Memory B cell (primary cell): ENCODE results near the gene GTPBP6.

Source experiments
- ATAC-seq: fragments of 150-1000 bp; cut with Tn5 transposase; 2 replicates; pipeline ENCODE4 v1.10.0; 2021; ENCODE audit warnings: low read depth, mild to moderate bottlenecking, moderate library complexity
- DNase-seq, 2 donors: peaks; one replicate each; pipeline ENCODE4 v3.0.0; 2022; ENCODE audit warnings: low spot score in 2 of 2
- H3K27ac Mint-ChIP-seq: one replicate; pipeline ENCODE4 v1.8.0; 2022; ENCODE audit warnings: mild to moderate bottlenecking, moderate library complexity, mixed read lengths
- H3K27me3 Mint-ChIP-seq: one replicate; pipeline ENCODE4 v1.8.0; 2022; ENCODE audit warnings: mixed read lengths
- H3K36me3 Mint-ChIP-seq: one replicate; pipeline ENCODE4 v1.8.0; 2022; ENCODE audit warnings: mild to moderate bottlenecking, mixed read lengths
- H3K4me1 Mint-ChIP-seq: one replicate; pipeline ENCODE4 v1.8.0; 2022; ENCODE audit warnings: mixed read lengths
- H3K4me3 Mint-ChIP-seq: one replicate; pipeline ENCODE4 v1.8.0; 2022; ENCODE audit warnings: mild to moderate bottlenecking, moderate library complexity, mixed read lengths
- H3K9me3 Mint-ChIP-seq: one replicate; pipeline ENCODE4 v1.8.0; 2022; ENCODE audit warnings: mixed read lengths

Gene GTPBP6

DNA sequence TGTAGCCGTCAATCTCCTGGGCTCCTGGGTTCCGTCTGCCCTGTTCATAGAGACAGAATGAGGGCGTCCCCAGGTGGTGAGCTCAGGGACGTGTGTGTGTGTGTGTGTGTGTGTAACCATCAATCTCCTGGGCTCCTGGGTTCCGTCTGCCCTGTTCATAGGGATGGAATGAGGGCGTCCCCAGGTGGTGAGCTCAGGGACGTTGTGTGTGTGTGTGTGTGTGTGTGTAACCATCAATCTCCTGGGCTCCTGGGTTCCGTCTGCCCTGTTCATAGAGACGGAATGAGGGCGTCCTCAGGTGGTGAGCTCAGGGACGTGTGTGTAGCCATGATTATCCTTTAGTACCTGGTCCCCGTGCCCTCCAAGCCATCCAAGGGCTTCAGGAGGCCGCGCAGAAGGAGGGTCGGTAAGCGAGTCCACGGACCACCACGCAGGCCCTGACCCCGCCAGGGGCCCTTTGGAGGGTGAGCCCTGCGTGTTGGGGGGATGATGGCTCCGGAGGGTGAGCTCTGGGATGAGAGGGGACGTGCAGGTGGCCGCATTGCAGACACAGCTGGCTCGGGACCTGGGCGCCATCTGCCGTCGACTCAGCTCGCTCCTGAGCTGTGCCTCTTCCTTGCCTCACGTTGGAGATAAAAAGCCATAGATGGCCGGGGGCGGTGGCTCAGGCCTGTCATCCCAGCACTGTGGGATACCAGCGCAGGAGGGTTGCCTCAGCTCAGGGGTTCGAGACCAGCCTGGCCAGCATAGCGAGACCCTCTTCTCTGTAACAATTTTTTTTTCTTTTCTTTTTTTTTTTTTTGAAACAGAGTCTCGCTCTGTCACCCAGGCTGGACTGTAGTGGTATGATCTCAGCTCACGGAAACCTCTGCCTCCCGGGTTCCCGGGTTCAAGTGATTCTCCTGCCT lies 5.4 kb upstream of the GTPBP6 start:
- Mint-ChIP-seq H3K4me3 (peak overlapping the region; percentile 21), H3K36me3 (no peaks in the 10 kb centered on the region), H3K4me1 (peaks cover 21% of the 10 kb centered on the region), H3K9me3 (no peaks in the 10 kb centered on the region), H3K27me3 (peaks cover 5% of the 10 kb centered on the region), H3K27ac (peak overlapping the region; percentile 87)
- DNase-seq (no peak), ATAC-seq (peak; percentile 1)

DNA sequence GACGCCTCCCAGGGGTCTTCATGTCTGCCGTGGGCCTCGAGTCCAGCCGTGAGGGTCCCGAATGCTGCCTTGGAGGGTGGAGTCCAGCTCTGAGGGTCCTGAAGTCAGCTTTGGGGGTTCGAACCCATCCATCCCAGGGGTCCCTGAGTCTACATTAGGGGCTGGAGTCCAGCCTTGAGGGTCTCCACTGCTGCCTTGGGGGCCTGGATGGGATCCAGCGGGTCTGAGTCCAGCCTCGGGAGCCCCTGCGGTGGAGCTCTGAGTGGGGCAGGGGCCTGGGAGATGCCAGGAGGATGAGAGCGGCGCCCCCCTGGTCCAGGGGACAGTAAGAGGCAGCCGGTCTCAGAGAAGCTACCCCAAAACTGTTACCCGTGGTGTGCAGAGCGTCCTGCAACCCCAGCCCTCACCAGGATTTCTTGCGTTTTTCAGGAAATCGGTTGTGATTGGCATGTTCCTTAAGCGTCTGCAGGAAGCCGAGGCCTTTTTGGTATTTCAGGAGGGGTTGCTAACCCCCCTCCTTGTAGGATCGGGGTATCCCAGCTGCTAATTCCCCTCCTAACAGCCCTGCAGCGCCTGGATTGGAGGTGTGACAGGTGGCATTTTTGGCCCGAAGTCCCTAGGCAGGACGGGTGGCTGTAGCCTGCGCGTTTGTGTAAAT lies 1.7 kb upstream of the GTPBP6 start:
- Mint-ChIP-seq H3K4me3 (peak overlapping the region; percentile 79), H3K9me3 (peaks cover 2% of the 10 kb centered on the region), H3K27ac (no peak overlapping the region), H3K36me3 (peaks cover 3% of the 10 kb centered on the region), H3K27me3 (peaks cover 5% of the 10 kb centered on the region), H3K4me1 (peaks cover 24% of the 10 kb centered on the region)
- no peak for ATAC-seq
- no peak for DNase-seq

DNA sequence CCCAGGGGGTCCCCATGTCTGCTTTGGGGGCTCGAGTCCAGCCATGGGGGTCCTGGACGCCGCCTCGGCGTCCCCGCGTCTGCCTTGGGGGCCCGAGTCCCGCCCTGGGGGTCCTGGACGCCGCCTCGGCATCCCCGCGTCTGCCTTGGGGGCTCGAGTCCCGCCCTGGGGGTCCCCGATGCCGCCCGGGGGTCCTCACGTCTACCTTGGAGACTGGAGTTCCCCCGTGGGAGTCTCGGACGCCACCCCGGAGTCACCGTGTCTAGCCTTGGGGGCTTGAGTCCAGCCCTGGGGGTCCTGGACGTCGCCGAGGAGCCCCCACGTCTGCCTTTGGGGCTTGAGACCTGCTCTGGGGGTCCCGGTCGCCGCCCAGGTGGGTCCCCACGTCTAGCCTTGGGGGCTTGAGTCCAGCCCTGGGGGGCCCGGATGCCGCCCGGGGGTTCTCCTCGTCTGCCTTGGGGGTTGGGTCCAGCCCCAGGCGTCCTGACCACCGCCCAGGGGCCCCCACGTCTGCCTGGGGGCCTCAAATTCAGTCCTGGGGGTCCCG lies 1.1 kb upstream of the GTPBP6 start:
- DNase-seq (peak in 1 of 2 donors; percentile 57), ATAC-seq (no peak)
- H3K27ac Mint-ChIP-seq, result no peak overlapping the region
- H3K9me3 Mint-ChIP-seq, result peaks cover 2% of the 10 kb centered on the region
- peaks cover 3% of the 10 kb centered on the region for H3K36me3 Mint-ChIP-seq
- H3K4me3 Mint-ChIP-seq, result peak overlapping the region; percentile 79
- H3K4me1 Mint-ChIP-seq, result peaks cover 24% of the 10 kb centered on the region
- H3K27me3 Mint-ChIP-seq, result peaks cover 5% of the 10 kb centered on the region

DNA sequence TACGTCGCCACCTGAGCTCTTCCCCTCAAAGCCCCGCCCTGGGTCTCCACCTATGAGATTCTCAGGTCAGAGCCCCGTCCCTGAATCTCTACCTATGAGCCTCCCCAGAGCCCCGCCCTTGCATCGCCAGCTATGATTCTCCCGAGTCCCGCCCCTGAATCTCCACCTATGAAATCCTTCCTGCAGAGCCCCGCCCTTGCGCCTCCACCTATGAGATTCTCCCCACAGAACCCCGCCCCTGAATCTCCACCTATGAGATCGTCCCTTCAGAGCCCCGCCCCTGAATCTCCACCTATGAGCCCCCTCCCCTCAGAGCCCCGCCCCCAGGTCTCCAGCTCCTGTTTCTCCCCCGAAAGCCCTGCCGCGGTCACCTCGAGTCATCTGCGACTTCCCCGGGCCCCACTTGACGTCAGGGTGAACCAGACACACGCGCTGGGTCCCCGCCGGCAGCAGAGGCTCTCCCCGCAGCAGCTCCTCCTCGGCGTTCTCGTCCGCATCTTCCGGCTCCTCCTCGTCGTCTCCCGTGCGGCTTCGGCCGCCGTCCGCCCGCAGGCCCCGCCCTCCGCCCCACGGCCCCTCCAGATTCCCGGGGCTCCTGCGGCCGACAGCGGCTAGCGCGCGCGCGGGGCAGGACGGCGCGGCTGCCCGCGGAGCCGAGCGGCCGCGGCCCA lies 393 bp downstream of the GTPBP6 start:
- Mint-ChIP-seq H3K4me3 (peak overlapping the region; percentile 86), H3K27ac (peak overlapping the region; percentile 83), H3K9me3 (peaks cover 2% of the 10 kb centered on the region), H3K27me3 (no peaks in the 10 kb centered on the region), H3K4me1 (peaks cover 18% of the 10 kb centered on the region), H3K36me3 (peaks cover 10% of the 10 kb centered on the region)
- peak; percentile 61 for ATAC-seq
- DNase-seq, result peak; percentile 91 to 99

DNA sequence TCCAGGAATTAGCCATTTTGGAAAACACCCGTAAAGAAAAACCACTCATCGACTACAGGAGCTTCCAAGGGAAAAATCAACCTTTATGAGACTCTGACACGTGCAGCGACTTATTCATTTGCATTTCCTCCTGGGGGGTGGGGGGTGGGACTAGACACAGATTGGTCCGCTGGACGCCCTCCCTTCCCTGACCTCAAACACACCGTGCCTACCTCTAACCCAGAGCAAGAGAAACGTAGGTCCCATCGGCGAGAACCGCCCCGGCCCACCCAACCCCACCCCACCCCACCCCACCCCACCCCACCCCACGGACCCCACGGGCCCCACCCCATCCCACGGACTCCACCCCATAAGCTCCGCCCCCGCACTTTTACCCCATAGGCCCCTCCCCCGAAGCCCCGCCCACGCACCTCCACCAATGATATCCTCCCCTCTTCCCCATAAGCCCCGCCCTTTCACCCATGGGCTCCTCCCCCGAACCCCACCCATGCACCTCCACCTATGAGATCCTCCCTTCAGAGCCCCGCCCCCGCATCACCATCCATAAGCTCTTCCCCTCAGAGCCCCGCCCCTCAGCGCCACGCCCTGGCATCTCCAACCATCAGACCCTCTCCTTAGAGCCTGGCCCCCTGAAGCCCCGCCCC lies 1.1 kb downstream of the GTPBP6 start:
- Mint-ChIP-seq H3K27ac (peak overlapping the region; percentile 83), H3K36me3 (peaks cover 13% of the 10 kb centered on the region), H3K27me3 (no peaks in the 10 kb centered on the region), H3K4me1 (peaks cover 14% of the 10 kb centered on the region), H3K9me3 (peaks cover 2% of the 10 kb centered on the region), H3K4me3 (peak overlapping the region; percentile 86)
- DNase-seq (no peak), ATAC-seq (no peak)

DNA sequence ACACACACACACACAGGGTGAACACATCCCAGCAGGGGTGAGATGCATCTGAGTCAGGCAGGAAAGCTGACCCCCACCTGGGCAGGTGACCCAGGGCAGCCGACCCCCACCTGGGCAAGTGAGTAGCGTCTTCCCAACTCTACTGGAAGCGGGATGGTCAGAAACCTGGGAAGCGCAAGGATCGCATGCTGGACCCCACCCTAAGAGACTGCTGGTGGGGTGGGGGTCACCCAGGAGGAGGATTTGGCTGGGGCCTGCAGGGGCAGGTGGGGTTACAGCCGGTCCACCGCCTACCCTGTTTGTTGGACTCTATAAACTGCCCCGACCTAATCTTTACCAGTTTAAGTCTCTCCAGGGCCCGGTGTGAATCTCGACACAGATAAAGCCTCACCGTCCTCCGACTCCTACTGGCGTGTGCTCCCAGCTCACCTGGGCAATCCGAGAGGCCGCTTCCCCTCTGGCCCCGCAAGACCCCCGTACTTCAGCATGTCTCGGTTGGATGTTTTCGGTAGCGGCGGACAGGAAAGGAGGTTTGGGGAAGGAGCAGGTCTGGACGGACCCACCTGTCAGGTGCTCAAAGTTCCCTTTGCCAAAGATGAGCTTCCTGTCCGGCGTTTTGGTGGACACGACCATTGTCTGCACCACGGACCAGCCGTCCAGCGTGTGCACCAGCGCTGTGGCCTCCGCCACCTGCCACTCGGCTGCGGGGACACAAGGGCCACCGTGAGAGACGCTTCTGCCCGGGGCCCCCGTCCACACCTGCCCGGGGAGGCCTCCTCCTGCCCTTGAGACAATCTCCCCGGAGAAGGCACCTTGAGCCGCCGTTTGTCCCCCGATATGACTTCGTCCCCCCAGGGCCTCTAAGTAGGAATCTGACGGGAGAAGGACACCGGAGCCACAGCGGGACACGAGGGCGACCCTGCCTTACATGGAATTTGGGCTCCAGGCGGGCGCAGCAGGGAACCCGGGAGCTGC lies 2.0 kb downstream of the GTPBP6 start:
- Mint-ChIP-seq H3K4me1 (peaks cover 12% of the 10 kb centered on the region), H3K9me3 (peaks cover 2% of the 10 kb centered on the region), H3K4me3 (peak overlapping the region; percentile 32), H3K27me3 (no peaks in the 10 kb centered on the region), H3K27ac (no peak overlapping the region), H3K36me3 (peaks cover 20% of the 10 kb centered on the region)
- no peak for DNase-seq
- no peak for ATAC-seq

DNA sequence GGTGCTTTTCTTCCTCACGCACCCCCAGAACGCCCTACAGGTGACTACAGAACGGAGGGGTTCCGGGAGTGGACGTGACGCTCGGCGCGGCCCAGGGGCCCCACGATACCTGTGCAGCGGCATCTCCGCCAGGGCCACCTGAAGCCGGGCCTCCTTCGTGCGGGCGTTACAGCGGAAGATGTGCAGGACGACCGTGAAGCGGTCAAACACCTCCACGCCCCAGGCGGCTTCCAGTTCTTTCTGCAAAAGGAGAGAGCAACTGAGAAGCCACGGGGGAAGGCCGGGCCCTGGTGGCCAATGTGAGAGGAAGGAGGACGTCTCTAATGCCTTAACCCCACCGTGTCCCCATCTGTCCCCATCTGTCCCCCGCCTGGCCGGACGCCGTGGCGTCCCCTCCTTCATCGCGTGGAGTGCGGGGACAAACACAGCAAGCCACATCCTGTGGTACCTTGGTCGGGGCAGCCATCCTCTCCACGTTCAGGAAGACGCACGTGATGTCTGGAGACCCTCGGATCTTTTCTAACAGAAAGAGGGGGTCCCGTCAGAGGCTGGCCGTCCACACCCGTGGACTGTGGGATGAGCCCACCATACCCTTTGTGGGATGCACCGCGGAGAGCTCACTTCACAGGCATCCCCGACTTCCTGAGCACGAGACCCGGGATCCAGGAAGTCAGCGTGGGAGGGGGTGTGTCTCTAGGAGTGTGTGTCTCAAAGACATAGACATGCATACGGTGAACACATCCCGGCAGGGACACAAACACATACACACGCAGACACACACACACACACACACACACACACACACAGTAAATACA lies 3.6 kb downstream of the GTPBP6 start:
- no peaks in the 10 kb centered on the region for H3K27me3 Mint-ChIP-seq
- H3K36me3 Mint-ChIP-seq, result peaks cover 26% of the 10 kb centered on the region
- H3K4me3 Mint-ChIP-seq, result no peak overlapping the region
- no peak overlapping the region for H3K27ac Mint-ChIP-seq
- no peak for DNase-seq
- peaks cover 2% of the 10 kb centered on the region for H3K9me3 Mint-ChIP-seq
- H3K4me1 Mint-ChIP-seq, result peaks cover 5% of the 10 kb centered on the region
- no peak for ATAC-seq

DNA sequence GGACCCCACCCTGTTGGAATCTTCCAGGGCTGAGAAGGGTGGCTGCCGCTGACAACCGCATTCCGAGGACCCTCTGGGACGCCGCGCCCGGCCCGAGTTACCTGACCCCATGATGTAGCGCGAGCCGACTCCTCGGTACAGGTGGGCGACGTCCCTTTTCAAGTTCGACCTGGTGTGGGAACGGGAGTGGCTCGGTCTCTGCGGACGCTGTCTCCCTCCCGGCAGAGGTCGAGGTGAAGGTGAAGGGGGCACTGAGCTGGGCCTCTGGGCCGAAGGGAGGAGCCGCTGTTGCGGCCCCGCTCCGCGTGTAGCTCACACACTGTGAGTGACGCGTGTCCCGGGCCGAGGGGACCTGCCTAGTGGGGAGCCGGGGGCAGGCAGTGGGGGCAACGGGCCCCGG lies 4.5 kb downstream of the GTPBP6 start:
- no peaks in the 10 kb centered on the region for H3K27me3 Mint-ChIP-seq
- H3K36me3 Mint-ChIP-seq, result peaks cover 32% of the 10 kb centered on the region
- no peak for ATAC-seq
- H3K27ac Mint-ChIP-seq, result no peak overlapping the region
- DNase-seq, result no peak
- peaks cover 2% of the 10 kb centered on the region for H3K9me3 Mint-ChIP-seq
- peaks cover 4% of the 10 kb centered on the region for H3K4me1 Mint-ChIP-seq
- no peak overlapping the region for H3K4me3 Mint-ChIP-seq

DNA sequence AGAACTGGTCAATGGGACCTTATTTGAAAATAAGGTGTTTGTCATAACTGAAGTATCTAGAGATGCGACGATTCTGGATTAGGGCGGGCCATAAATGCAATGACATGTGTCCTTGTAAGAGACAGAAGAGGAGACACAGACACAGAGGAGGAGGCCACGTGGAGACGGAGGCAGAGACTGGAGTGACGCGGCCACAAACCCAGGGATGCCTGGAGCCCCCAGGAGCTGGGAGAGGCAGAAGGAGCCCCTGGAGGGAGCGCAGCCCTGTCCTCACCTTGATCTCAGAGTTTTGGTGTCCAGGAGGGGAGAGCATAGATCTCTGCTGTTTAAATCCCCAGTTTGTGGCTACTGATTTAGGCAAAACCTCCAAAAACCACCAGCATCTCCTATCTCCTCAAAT lies 5.0 kb downstream of the GTPBP6 start:
- Mint-ChIP-seq H3K27ac (no peak overlapping the region), H3K9me3 (peaks cover 2% of the 10 kb centered on the region), H3K4me3 (no peak overlapping the region), H3K36me3 (peaks cover 32% of the 10 kb centered on the region), H3K4me1 (peaks cover 4% of the 10 kb centered on the region), H3K27me3 (no peaks in the 10 kb centered on the region)
- ATAC-seq (no peak), DNase-seq (no peak)

DNA sequence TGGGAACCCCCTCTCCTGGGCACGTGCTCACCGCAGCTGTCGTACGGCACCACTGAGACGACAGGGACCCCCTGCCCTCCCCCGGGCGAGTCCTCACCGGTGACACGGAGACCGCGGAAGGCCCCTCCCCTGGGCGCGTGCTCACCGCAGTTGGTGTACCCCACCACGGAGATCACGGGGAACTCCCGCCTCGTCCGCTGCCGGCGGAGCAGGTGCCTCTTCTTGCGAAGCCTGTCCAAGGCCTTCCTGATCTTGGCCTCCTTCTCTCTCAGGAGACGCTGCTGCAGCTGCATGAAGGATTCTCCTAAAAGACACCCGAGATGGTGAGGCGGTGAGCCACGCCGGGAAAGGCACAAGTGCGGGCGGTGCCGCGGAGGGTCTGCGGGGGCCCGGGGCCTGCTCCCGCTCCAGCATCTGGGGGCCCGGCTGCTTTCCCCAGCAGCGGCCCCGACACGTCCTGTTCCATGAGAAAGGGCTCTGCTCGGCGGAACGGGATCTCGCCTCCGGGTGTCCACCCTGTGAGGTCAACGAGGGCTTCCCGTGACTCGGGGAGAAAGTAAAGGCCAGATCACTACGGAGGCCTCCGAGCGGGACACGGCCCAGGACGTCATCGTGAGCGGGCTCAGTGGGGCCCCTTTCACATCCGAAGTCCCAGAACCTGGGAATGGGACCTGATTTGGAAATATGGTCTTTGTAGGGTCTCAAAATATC lies 5.8 kb downstream of the GTPBP6 start:
- Mint-ChIP-seq H3K27ac (no peak overlapping the region), H3K36me3 (peaks cover 29% of the 10 kb centered on the region), H3K4me3 (no peak overlapping the region), H3K27me3 (no peaks in the 10 kb centered on the region), H3K4me1 (peaks cover 1% of the 10 kb centered on the region), H3K9me3 (peaks cover under 1% of the 10 kb centered on the region)
- ATAC-seq (no peak), DNase-seq (no peak)

DNA sequence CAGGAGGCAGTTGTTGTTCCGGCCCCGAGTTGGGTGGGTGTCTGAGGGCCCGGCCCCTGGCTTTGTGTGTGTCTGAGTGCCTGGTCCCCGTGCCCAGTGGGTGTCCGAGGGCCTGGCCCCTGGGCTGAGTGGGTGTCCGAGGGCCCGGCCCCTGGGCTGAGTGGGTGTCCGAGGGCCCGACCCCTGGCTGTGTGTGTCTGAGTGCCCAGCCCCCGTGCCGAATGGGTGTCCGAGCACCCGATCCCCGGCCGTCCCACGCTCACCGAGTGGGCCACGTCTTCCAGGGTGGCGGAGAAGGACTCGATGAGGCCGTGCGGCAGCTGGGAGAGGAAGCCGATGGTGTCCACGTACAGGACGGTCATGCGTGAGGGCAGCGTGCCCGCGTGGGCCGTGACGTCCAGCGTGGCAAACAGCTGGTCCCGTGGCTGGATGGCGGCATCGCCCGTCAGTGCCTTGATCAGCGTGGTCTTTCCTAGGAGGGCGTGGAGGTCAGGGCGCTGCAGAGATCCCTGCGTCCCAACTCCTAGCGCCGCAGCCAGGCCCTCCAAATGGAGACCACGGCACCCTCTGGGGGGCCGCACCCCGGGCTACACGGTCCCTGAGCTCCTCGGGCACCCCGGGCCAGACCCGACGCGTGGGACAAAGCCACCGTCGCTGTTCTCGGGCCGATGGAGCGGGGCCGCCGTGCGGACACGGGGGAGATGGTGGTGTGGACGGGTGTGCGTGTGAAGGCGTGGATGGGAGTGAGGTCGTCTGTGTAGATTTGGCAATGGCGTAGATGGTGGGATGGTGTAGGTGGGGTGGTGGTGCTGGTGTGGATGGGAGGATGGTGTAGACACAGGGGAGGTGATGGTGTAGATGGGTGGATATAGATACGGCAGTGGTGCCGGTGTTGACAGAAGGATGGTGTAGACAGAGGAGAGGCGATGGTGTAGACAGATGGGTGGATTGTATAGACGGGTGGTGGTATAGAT lies 7.2 kb downstream of the GTPBP6 start:
- H3K27ac Mint-ChIP-seq, result no peak overlapping the region
- no peaks in the 10 kb centered on the region for H3K9me3 Mint-ChIP-seq
- ATAC-seq (no peak), DNase-seq (no peak)
- peaks cover 32% of the 10 kb centered on the region for H3K36me3 Mint-ChIP-seq
- no peaks in the 10 kb centered on the region for H3K27me3 Mint-ChIP-seq
- no peaks in the 10 kb centered on the region for H3K4me1 Mint-ChIP-seq
- H3K4me3 Mint-ChIP-seq, result peak overlapping the region; percentile 3
